Measurements from ENCODE around the gene MUC6.

The MUC6 gene

GRCh38 chr11:1026163-1026450, 10.4 kb downstream of the MUC6 start:
- no peak for DNase-seq
- H3K4me1 ChIP-seq (ENCODE audit: control extremely low read depth in 1 of 4, control insufficient read depth in 4 of 4, insufficient read depth in 4 of 4, low read length in 3 of 4) = no peaks in the 10 kb centered on the region
- no peak overlapping the region for H3K4me3 ChIP-seq (ENCODE audit: control insufficient read depth in 1 of 7, extremely low read depth in 1 of 7, insufficient read depth in 4 of 7, low read depth in 2 of 7, low read length in 6 of 7)
- ChIA-PET POLR2A (no interaction called here), CTCF (interaction anchor here (0.7 to 1.0 kb wide), 2 partner anchors 23 to 71 kb away, joined by 3 to 4 read pairs; no protein-coding TSS in a partner anchor)
- no peaks in the 10 kb centered on the region for H3K27me3 ChIP-seq (replicated peaks in 2 of 5; ENCODE audit: control insufficient read depth in 4 of 5, insufficient read depth in 5 of 5, low read length in 4 of 5)
- 97% methylated on average over 13 of the region's 14 CpGs for WGBS (ENCODE audit: insufficient coverage)
- no peak overlapping the region for H3K27ac ChIP-seq (ENCODE audit: insufficient read depth in 1 of 2, low read depth in 1 of 2, low read length in 2 of 2, poor library complexity in 1 of 2, severe bottlenecking in 2 of 2)
- H3K9me3 ChIP-seq (ENCODE audit: control extremely low read depth in 1 of 5, control insufficient read depth in 4 of 5, insufficient read depth in 2 of 5, low read depth in 1 of 5, low read length in 4 of 5) = no peaks in the 10 kb centered on the region
- H3K36me3 ChIP-seq (ENCODE audit: control insufficient read depth in 4 of 4, insufficient read depth in 4 of 4, low read length in 3 of 4) = no peaks in the 10 kb centered on the region

- CTCF ChIA-PET = interaction anchor here (1.0 kb wide), 1 partner anchor 24 kb away, joined by 4 read pairs; no protein-coding TSS in a partner anchor
- WGBS (ENCODE audit: insufficient coverage) = 78% methylated on average over 18 of the region's 35 CpGs
These were observed 10.9 kb downstream of the MUC6 start for GRCh38 chr11:1025410-1026162.

GRCh38 chr11:1024597-1025409, 11.7 kb downstream of the MUC6 start:
- H3K27me3 ChIP-seq (replicated peaks in 2 of 5; ENCODE audit: control insufficient read depth in 4 of 5, insufficient read depth in 5 of 5, low read length in 4 of 5) = no peaks in the 10 kb centered on the region
- H3K9me3 ChIP-seq (ENCODE audit: control extremely low read depth in 1 of 5, control insufficient read depth in 4 of 5, insufficient read depth in 2 of 5, low read depth in 1 of 5, low read length in 4 of 5) = no peaks in the 10 kb centered on the region
- POLR2A ChIA-PET = no interaction called here
- H3K36me3 ChIP-seq (ENCODE audit: control insufficient read depth in 4 of 4, insufficient read depth in 4 of 4, low read length in 3 of 4) = no peaks in the 10 kb centered on the region
- CTCF ChIA-PET = no interaction called here
- H3K4me3 ChIP-seq (ENCODE audit: control insufficient read depth in 1 of 7, extremely low read depth in 1 of 7, insufficient read depth in 4 of 7, low read depth in 2 of 7, low read length in 6 of 7) = no peak overlapping the region
- 96% methylated on average over 43 of the region's 48 CpGs for WGBS (ENCODE audit: insufficient coverage)
- H3K4me1 ChIP-seq (ENCODE audit: control extremely low read depth in 1 of 4, control insufficient read depth in 4 of 4, insufficient read depth in 4 of 4, low read length in 3 of 4) = no peaks in the 10 kb centered on the region
- DNase-seq = no peak
- H3K27ac ChIP-seq (ENCODE audit: insufficient read depth in 1 of 2, low read depth in 1 of 2, low read length in 2 of 2, poor library complexity in 1 of 2, severe bottlenecking in 2 of 2) = no peak overlapping the region

More at GRCh38 chr11:1025410-1026162, 10.9 kb downstream of the MUC6 start:
- no peaks in the 10 kb centered on the region for H3K36me3 ChIP-seq (ENCODE audit: control insufficient read depth in 4 of 4, insufficient read depth in 4 of 4, low read length in 3 of 4)
- no peaks in the 10 kb centered on the region for H3K27me3 ChIP-seq (replicated peaks in 2 of 5; ENCODE audit: control insufficient read depth in 4 of 5, insufficient read depth in 5 of 5, low read length in 4 of 5)
- no peaks in the 10 kb centered on the region for H3K4me1 ChIP-seq (ENCODE audit: control extremely low read depth in 1 of 4, control insufficient read depth in 4 of 4, insufficient read depth in 4 of 4, low read length in 3 of 4)
- POLR2A ChIA-PET = no interaction called here
- no peak overlapping the region for H3K27ac ChIP-seq (ENCODE audit: insufficient read depth in 1 of 2, low read depth in 1 of 2, low read length in 2 of 2, poor library complexity in 1 of 2, severe bottlenecking in 2 of 2)
- no peak for DNase-seq
- H3K9me3 ChIP-seq (ENCODE audit: control extremely low read depth in 1 of 5, control insufficient read depth in 4 of 5, insufficient read depth in 2 of 5, low read depth in 1 of 5, low read length in 4 of 5) = no peaks in the 10 kb centered on the region
- no peak overlapping the region for H3K4me3 ChIP-seq (ENCODE audit: control insufficient read depth in 1 of 7, extremely low read depth in 1 of 7, insufficient read depth in 4 of 7, low read depth in 2 of 7, low read length in 6 of 7)

GRCh38 chr11:1023811-1024596, 12.5 kb downstream of the MUC6 start:
- H3K4me3 ChIP-seq (ENCODE audit: control insufficient read depth in 1 of 7, extremely low read depth in 1 of 7, insufficient read depth in 4 of 7, low read depth in 2 of 7, low read length in 6 of 7) = no peak overlapping the region
- 96% methylated on average over 42 of the region's 50 CpGs for WGBS (ENCODE audit: insufficient coverage)
- H3K36me3 ChIP-seq (ENCODE audit: control insufficient read depth in 4 of 4, insufficient read depth in 4 of 4, low read length in 3 of 4) = no peaks in the 10 kb centered on the region
- POLR2A ChIA-PET = no interaction called here
- H3K4me1 ChIP-seq (ENCODE audit: control extremely low read depth in 1 of 4, control insufficient read depth in 4 of 4, insufficient read depth in 4 of 4, low read length in 3 of 4) = no peaks in the 10 kb centered on the region
- H3K27ac ChIP-seq (ENCODE audit: insufficient read depth in 1 of 2, low read depth in 1 of 2, low read length in 2 of 2, poor library complexity in 1 of 2, severe bottlenecking in 2 of 2) = no peak overlapping the region
- H3K9me3 ChIP-seq (ENCODE audit: control extremely low read depth in 1 of 5, control insufficient read depth in 4 of 5, insufficient read depth in 2 of 5, low read depth in 1 of 5, low read length in 4 of 5) = no peaks in the 10 kb centered on the region
- no peak for DNase-seq
- CTCF ChIA-PET = no interaction called here
- H3K27me3 ChIP-seq (replicated peaks in 2 of 5; ENCODE audit: control insufficient read depth in 4 of 5, insufficient read depth in 5 of 5, low read length in 4 of 5) = no peaks in the 10 kb centered on the region

GRCh38 chr11:1022908-1023810, 13.4 kb downstream of the MUC6 start:
- ChIA-PET POLR2A (no interaction called here), CTCF (no interaction called here)
- Histone ChIP-seq H3K27me3 (replicated peaks in 2 of 5; ENCODE audit: control insufficient read depth in 4 of 5, insufficient read depth in 5 of 5, low read length in 4 of 5) (no peaks in the 10 kb centered on the region), H3K4me3 (ENCODE audit: control insufficient read depth in 1 of 7, extremely low read depth in 1 of 7, insufficient read depth in 4 of 7, low read depth in 2 of 7, low read length in 6 of 7) (no peak overlapping the region), H3K9me3 (ENCODE audit: control extremely low read depth in 1 of 5, control insufficient read depth in 4 of 5, insufficient read depth in 2 of 5, low read depth in 1 of 5, low read length in 4 of 5) (no peaks in the 10 kb centered on the region), H3K4me1 (ENCODE audit: control extremely low read depth in 1 of 4, control insufficient read depth in 4 of 4, insufficient read depth in 4 of 4, low read length in 3 of 4) (no peaks in the 10 kb centered on the region), H3K36me3 (ENCODE audit: control insufficient read depth in 4 of 4, insufficient read depth in 4 of 4, low read length in 3 of 4) (no peaks in the 10 kb centered on the region), H3K27ac (ENCODE audit: insufficient read depth in 1 of 2, low read depth in 1 of 2, low read length in 2 of 2, poor library complexity in 1 of 2, severe bottlenecking in 2 of 2) (no peak overlapping the region)
- 97% methylated on average over 28 of the region's 28 CpGs for WGBS (ENCODE audit: insufficient coverage)
- no peak for DNase-seq

- H3K4me1 ChIP-seq (ENCODE audit: control extremely low read depth in 1 of 4, control insufficient read depth in 4 of 4, insufficient read depth in 4 of 4, low read length in 3 of 4) = no peaks in the 10 kb centered on the region
- no peak overlapping the region for H3K4me3 ChIP-seq (ENCODE audit: control insufficient read depth in 1 of 7, extremely low read depth in 1 of 7, insufficient read depth in 4 of 7, low read depth in 2 of 7, low read length in 6 of 7)
- H3K27ac ChIP-seq (ENCODE audit: insufficient read depth in 1 of 2, low read depth in 1 of 2, low read length in 2 of 2, poor library complexity in 1 of 2, severe bottlenecking in 2 of 2) = no peak overlapping the region
- 99% methylated on average over 6 of the region's 7 CpGs for WGBS (ENCODE audit: insufficient coverage)
- no peaks in the 10 kb centered on the region for H3K36me3 ChIP-seq (ENCODE audit: control insufficient read depth in 4 of 4, insufficient read depth in 4 of 4, low read length in 3 of 4)
- H3K9me3 ChIP-seq (ENCODE audit: control extremely low read depth in 1 of 5, control insufficient read depth in 4 of 5, insufficient read depth in 2 of 5, low read depth in 1 of 5, low read length in 4 of 5) = no peaks in the 10 kb centered on the region
- no peaks in the 10 kb centered on the region for H3K27me3 ChIP-seq (replicated peaks in 2 of 5; ENCODE audit: control insufficient read depth in 4 of 5, insufficient read depth in 5 of 5, low read length in 4 of 5)
- DNase-seq = no peak
- ChIA-PET CTCF (no interaction called here), POLR2A (no interaction called here)
These were observed 14.1 kb downstream of the MUC6 start for GRCh38 chr11:1022411-1022810.

Data from common myeloid progenitor, CD34-positive (primary cell).